H9 (cell line): ENCODE results near the gene TBC1D10B. TPM values are rescaled to one million over a fixed set of nuclear protein-coding genes. Genes with fewer than 3 reads are reported as not detected.

Experiments used
- DNase-seq: peaks from one replicate; pipeline ENCODE4 v3.0.0-alpha.2; 2017
- H2AFZ ChIP-seq: one replicate; pipeline ENCODE4 v1.6.1; 2013; ENCODE audit warnings: mild to moderate bottlenecking, low read length, control low read depth, moderate library complexity
- H2AK5ac ChIP-seq: 2 replicates; pipeline ENCODE4 v1.6.1; 2013; ENCODE audit warnings: low read length, control low read depth, mixed read lengths; ENCODE audit not compliant: insufficient read length
- H2BK120ac ChIP-seq: one replicate; pipeline ENCODE4 v1.6.1; 2013; ENCODE audit warnings: low read depth, mild to moderate bottlenecking, low read length, control low read depth, inconsistent platforms; ENCODE audit not compliant: poor library complexity, severe bottlenecking
- H2BK12ac ChIP-seq: 2 replicates; pipeline ENCODE4 v1.6.1; 2013; ENCODE audit warnings: low read length, control low read depth, mixed read lengths, low read depth; ENCODE audit not compliant: insufficient read length
- H2BK15ac ChIP-seq: 2 replicates; pipeline ENCODE4 v1.6.1; 2013; ENCODE audit warnings: low read depth, low read length, control low read depth
- H2BK20ac ChIP-seq: one replicate; pipeline ENCODE4 v1.6.1; 2013; ENCODE audit warnings: low read depth, mild to moderate bottlenecking, low read length, control low read depth, inconsistent platforms; ENCODE audit not compliant: poor library complexity, severe bottlenecking
- H2BK5ac ChIP-seq: 2 replicates; pipeline ENCODE4 v1.6.1; 2013; ENCODE audit warnings: low read length, control low read depth, mixed read lengths; ENCODE audit not compliant: insufficient read length
- H3K14ac ChIP-seq: 2 replicates; pipeline ENCODE4 v1.6.1; 2013; ENCODE audit warnings: low read length, control low read depth; ENCODE audit not compliant: insufficient read depth
- H3K18ac ChIP-seq: 2 replicates; pipeline ENCODE4 v1.6.1; 2013; ENCODE audit warnings: low read depth, mild to moderate bottlenecking, mixed read lengths, low read length, control low read depth; ENCODE audit not compliant: insufficient read length
- H3K23ac ChIP-seq: 2 replicates; pipeline ENCODE4 v1.6.1; 2013; ENCODE audit warnings: low read length, control low read depth, mixed read lengths, low read depth; ENCODE audit not compliant: insufficient read length
- H3K23me2 ChIP-seq: 2 replicates; pipeline ENCODE4 v1.6.1; 2013; ENCODE audit warnings: low read depth, mild to moderate bottlenecking, mixed read lengths, low read length, control low read depth; ENCODE audit not compliant: insufficient read length, poor library complexity, severe bottlenecking
- H3K27ac ChIP-seq: 2 replicates; pipeline ENCODE4 v1.5.1; 2013; ENCODE audit warnings: low read length, control low read depth, mixed read lengths, low read depth; ENCODE audit not compliant: insufficient read length
- H3K27me3 ChIP-seq: 2 replicates; pipeline ENCODE4 v1.6.1; 2013; ENCODE audit warnings: low read length, control low read depth, inconsistent platforms; ENCODE audit not compliant: insufficient read depth
- H3K4ac ChIP-seq: 2 replicates; pipeline ENCODE4 v1.6.1; 2013; ENCODE audit warnings: low read depth, mild to moderate bottlenecking, control low read depth, inconsistent platforms, low read length, moderate library complexity
- H3K4me1 ChIP-seq: 2 replicates; pipeline ENCODE4 v1.6.1; 2013; ENCODE audit warnings: low read length, control low read depth, inconsistent platforms; ENCODE audit not compliant: insufficient read depth
- H3K4me2 ChIP-seq: 2 replicates; pipeline ENCODE4 v1.6.1; 2013; ENCODE audit warnings: low read length, control low read depth, mixed read lengths; ENCODE audit not compliant: insufficient read length, insufficient read depth
- H3K56ac ChIP-seq: 2 replicates; pipeline ENCODE4 v1.6.1; 2013; ENCODE audit warnings: low read depth, mild to moderate bottlenecking, mixed read lengths, low read length, control low read depth; ENCODE audit not compliant: insufficient read length
- H3K79me1 ChIP-seq: 2 replicates; pipeline ENCODE4 v1.6.1; 2013; ENCODE audit warnings: low read depth, mild to moderate bottlenecking, moderate library complexity, low read length, control low read depth, inconsistent platforms; ENCODE audit not compliant: insufficient read depth, poor library complexity, severe bottlenecking
- H3K79me2 ChIP-seq: 2 replicates; pipeline ENCODE4 v1.6.1; 2013; ENCODE audit warnings: low read length, control low read depth, inconsistent platforms; ENCODE audit not compliant: insufficient read depth
- H3K9ac ChIP-seq: 2 replicates; pipeline ENCODE4 v1.6.1; 2013; ENCODE audit warnings: low read length, control low read depth, mixed read lengths; ENCODE audit not compliant: insufficient read length; ENCODE audit errors: extremely low read depth
- H3K9me3 ChIP-seq: one replicate; pipeline ENCODE4 v1.6.1; 2013; ENCODE audit warnings: low read depth, low read length, inconsistent platforms; ENCODE audit not compliant: control insufficient read depth
- H3T11ph ChIP-seq: one replicate; pipeline ENCODE4 v1.6.1; 2013; ENCODE audit warnings: mild to moderate bottlenecking, low read length, control low read depth, inconsistent platforms
- H4K20me1 ChIP-seq: one replicate; pipeline ENCODE4 v1.6.1; 2013; ENCODE audit not compliant: control insufficient read depth, insufficient read length, insufficient read depth
- H4K5ac ChIP-seq: 2 replicates; pipeline ENCODE4 v1.6.1; 2013; ENCODE audit warnings: low read depth, mild to moderate bottlenecking, mixed read lengths, low read length, control low read depth; ENCODE audit not compliant: insufficient read length
- H4K8ac ChIP-seq: replicated peaks from 2 replicates; pipeline ENCODE4 v1.6.1; 2013; ENCODE audit warnings: low read length, control low read depth, mixed read lengths, low read depth; ENCODE audit not compliant: insufficient read length
- H4K91ac ChIP-seq: 2 replicates; pipeline ENCODE4 v1.6.1; 2013; ENCODE audit warnings: low read depth, mild to moderate bottlenecking, moderate library complexity, mixed read lengths, low read length, control low read depth; ENCODE audit not compliant: insufficient read length
- H3K27ac Mint-ChIP-seq, 3 experiments: 2 replicates in 2 of 3; 3 replicates in 1 of 3; pipeline ENCODE4 v1.8.0; 2020 to 2021; ENCODE audit warnings: mixed read lengths in 3 of 3, mild to moderate bottlenecking in 1 of 3, moderate library complexity in 1 of 3
- H3K27me3 Mint-ChIP-seq: 2 replicates; pipeline ENCODE4 v1.8.0; 2021; ENCODE audit warnings: low read depth, mild to moderate bottlenecking, moderate library complexity, mixed read lengths
- H3K36me3 Mint-ChIP-seq, 3 experiments: 2 replicates in 2 of 3; 3 replicates in 1 of 3; pipeline ENCODE4 v1.8.0; 2020 to 2021; ENCODE audit warnings: low read depth in 3 of 3, mixed read lengths in 3 of 3; ENCODE audit not compliant: insufficient read depth in 1 of 3
- H3K4me1 Mint-ChIP-seq, 2 experiments: 2 replicates each; pipeline ENCODE4 v1.8.0; 2020; ENCODE audit warnings: mixed read lengths in 2 of 2
- H3K4me3 Mint-ChIP-seq, 2 experiments: 2 replicates in 1 of 2; 3 replicates in 1 of 2; pipeline ENCODE4 v1.8.0; 2020 to 2021; ENCODE audit warnings: mild to moderate bottlenecking in 2 of 2, mixed read lengths in 2 of 2, moderate library complexity in 1 of 2
- H3K9me3 Mint-ChIP-seq, 2 experiments: 2 replicates in 1 of 2; 3 replicates in 1 of 2; pipeline ENCODE4 v1.8.0; 2020; ENCODE audit warnings: mild to moderate bottlenecking in 2 of 2, mixed read lengths in 2 of 2, moderate library complexity in 1 of 2
- CTCF ChIP-seq: fragments of 200-600 bp; sonication (generic); conservative IDR thresholded peaks from 3 replicates; pipeline ENCODE4 v1.8.0; 2021; ENCODE audit warnings: antibody characterized with exemption, mild to moderate bottlenecking
- WGBS: extraction: QIAGEN DNeasy Blood & Tissue Kit; methylation state at CpG from one replicate; pipeline ENCODE4 v1.1.7; 2013; ENCODE audit warnings: missing lambda C conversion rate, low lambda C conversion rate, mixed read lengths; ENCODE audit not compliant: insufficient read length; ENCODE audit errors: extremely low coverage; 5-methylcytosine and 5-hydroxymethylcytosine counted together
- total RNA-seq: library from RNA; stranded (reverse); gene quantifications from 2 replicates; pipeline ENCODE4 v1.2.1, GENCODE V29; 2021

Gene TBC1D10B
- total RNA-seq, 1 experiment from 2014 or later: 25.6 TPM

- Histone ChIP-seq H3K56ac (no peak overlapping the region), H3K9ac (no peak overlapping the region), H4K91ac (no peak overlapping the region), H2BK20ac (no peak overlapping the region), H3K9me3 (no peaks in the 10 kb centered on the region), H3K23me2 (peaks cover 5% of the 10 kb centered on the region), H3K79me1 (peaks cover 8% of the 10 kb centered on the region), H4K8ac (no peak overlapping the region), H2AFZ (no peak overlapping the region), H2BK12ac (no peak overlapping the region), H3K14ac (no peak overlapping the region), H2BK5ac (no peak overlapping the region), H3K27ac (no peak overlapping the region), H3K4ac (no peak overlapping the region), H3K4me1 (no peaks in the 10 kb centered on the region), H2BK15ac (no peak overlapping the region), H3K23ac (no peak overlapping the region), H3K27me3 (no peaks in the 10 kb centered on the region), H2AK5ac (no peak overlapping the region), H3K18ac (no peak overlapping the region), H3K79me2 (peaks cover 3% of the 10 kb centered on the region; the same call in 1 of the 2 replicates), H4K5ac (no peak overlapping the region), H3K4me2 (no peak overlapping the region), H3T11ph (no peak overlapping the region), H4K20me1 (no peaks in the 10 kb centered on the region), H2BK120ac (no peak overlapping the region)
- Mint-ChIP-seq H3K27me3 (no peaks in the 10 kb centered on the region; the same call in 1 of the 2 replicates), H3K36me3 (peaks cover 25 to 53% (median 47%) of the 10 kb centered on the region in 3 experiments; a peak in 6 of 7 replicates), H3K4me3 (no peak overlapping the region; a peak in 1 of 5 replicates), H3K27ac (peak overlapping the region in 1 of 3 experiments; percentile 35; a peak in 3 of 7 replicates), H3K9me3 (no peaks in the 10 kb centered on the region), H3K4me1 (peaks cover 5 to 9% of the 10 kb centered on the region in 2 experiments)
- TF ChIP-seq CTCF: no peak
- no CpG with 5 or more reads among the region's 3 CpGs for WGBS
- DNase-seq: no peak
These were observed 20.6 kb downstream of the TBC1D10B start for GRCh38 chr16:30349675-30350074.
